Lower leg skin (tissue), 3 donors: ENCODE measurements around the gene STX8.

Experiments
- CTCF ChIP-seq, 3 donors: fragments of 450-650 bp; IDR thresholded peaks; one replicate each; pipeline ENCODE4 v1.5.1; 2016; ENCODE audit warnings: antibody characterized with exemption in 3 of 3, mild to moderate bottlenecking in 3 of 3, moderate library complexity in 2 of 3
- POLR2A ChIP-seq, 2 donors: fragments of 450-650 bp; IDR thresholded peaks; one replicate each; pipeline ENCODE4 v1.6.1; 2016 to 2017; ENCODE audit warnings: antibody characterized with exemption in 2 of 2, mild to moderate bottlenecking in 1 of 2, moderate library complexity in 1 of 2

DNA sequence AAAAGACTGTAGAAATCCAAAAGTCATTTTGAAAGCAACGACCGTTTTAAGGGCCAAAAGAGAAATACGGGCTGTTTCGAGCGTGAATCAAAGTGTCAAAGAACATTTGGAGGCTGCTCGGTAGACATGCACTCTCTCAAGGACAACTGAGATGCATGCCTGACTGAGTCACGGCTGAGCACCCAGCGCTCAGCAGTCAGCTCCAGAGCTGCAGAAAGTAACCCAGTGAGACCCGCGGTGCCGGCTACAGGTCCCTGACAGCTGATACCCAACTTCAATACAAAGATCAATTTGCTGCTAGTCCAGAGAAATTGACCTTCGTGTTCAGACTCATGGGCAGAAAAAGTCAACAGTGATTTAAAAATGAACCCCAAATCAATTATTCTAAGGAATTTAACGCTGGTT lies 214.9 kb downstream of the STX8 start:
- TF ChIP-seq CTCF (IDR thresholded peaks at IDR 0.05) (no peak), POLR2A (IDR thresholded peaks at IDR 0.05) (no peak)
